Measurements from ENCODE around the gene JADE2.

DNA sequence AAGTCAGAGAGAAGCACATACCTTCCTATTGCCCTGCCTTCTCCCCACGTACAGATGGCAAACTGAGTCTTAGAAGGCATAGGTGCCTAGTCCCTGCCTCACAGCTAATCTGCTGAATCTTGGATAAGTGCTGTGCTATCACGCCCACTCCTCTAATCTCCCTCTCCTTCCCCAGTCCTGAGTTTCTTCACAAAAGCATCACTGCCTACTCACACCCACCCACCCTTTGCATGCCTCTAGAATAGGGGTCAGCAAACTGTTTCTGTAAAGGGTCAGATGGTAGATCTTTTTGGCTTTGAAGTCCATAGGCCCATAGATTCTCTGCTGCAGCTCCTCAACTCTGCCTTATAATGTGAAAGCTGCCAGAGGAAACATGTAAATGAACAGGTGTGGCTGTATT is 23.2 kb upstream of the JADE2 start:
- TF ChIP-seq SUZ12 (IDR thresholded peaks at IDR 0.05) = no peak
- no peak for TF ChIP-seq ARNT (IDR thresholded peaks at IDR 0.05)
- no peak for TF ChIP-seq ZNF384 (IDR thresholded peaks at IDR 0.05)
- TF ChIP-seq HDGF (IDR thresholded peaks at IDR 0.05; ENCODE audit: borderline replicate concordance) = no peak
- TF ChIP-seq BHLHE40 (IDR thresholded peaks at IDR 0.05; ENCODE audit: borderline replicate concordance) = no peak
- TF ChIP-seq TARDBP (IDR thresholded peaks at IDR 0.05) = no peak
- no peak for TF ChIP-seq SP1 (IDR thresholded peaks at IDR 0.05)
- TF ChIP-seq FOXM1 (IDR thresholded peaks at IDR 0.05; ENCODE audit: borderline replicate concordance) = no peak

Measured in HEK293T (cell line).